ENCODE measurements around the gene TUBB4A. TPM values are rescaled to one million over a fixed set of nuclear protein-coding genes. Genes with fewer than 3 reads are reported as not detected.
A peak's percentile ranks its signal among the peaks of the same experiment; 100 is the strongest.

Gene TUBB4A
- total and polyA plus RNA-seq, 9 of the 15 experiments (the other 6 are each of a cell fraction or from before 2014, with no cell fraction given): 0.14 to 7.0 (median 0.75) TPM

DNA sequence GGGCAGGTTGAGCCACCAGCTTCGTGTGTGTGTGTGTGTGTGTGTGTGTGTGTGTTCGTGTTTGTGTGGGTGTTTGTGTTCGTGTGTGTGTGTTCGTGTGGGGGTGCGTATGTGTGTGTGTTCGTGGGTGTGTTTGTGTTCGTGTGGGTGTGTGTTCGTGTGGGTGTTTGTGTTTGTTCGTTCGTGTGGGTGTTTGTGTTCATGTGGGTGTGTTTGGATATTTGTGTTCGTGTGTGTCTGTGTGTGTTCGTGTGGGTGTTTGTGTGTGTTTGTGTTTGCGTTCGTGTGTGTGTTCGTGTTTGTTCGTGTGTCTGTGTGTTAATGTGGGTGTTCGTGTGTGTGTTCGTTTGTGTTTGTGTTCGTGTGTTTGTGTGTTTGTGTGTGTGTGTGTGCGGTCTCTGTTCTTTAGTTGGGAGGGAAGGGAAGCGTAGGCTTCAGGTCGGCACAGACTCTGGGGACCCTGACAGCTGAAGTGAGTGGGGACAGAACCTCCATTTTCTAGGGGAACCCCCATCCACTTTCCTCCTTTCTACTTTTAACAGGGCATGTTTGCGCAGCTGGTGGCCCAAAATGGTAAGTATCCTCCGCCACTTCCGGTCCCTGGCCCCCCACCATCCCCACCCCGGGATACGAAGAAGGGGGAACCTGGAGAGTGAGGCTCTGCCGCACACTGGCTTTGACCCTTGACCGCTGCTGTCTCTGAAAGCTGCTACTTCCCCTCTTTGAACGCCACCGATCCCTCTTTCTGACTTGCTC, 30.3 kb upstream of the TUBB4A start (continued):
- TF ChIP-seq SAP30 (IDR thresholded peaks at IDR 0.05; ENCODE audit: borderline replicate concordance, insufficient read depth, low read depth, low read length, poor library complexity, severe bottlenecking) (no peak), SMARCA5 (IDR thresholded peaks at IDR 0.05) (peak; percentile 95), PPARD (CRISPR knock-in tag; IDR thresholded peaks at IDR 0.05) (no peak), TCF7L2 (IDR thresholded peaks at IDR 0.05; ENCODE audit: low read depth, low read length) (no peak), POLR2A (conservative IDR thresholded peaks at IDR 0.05) (0 out of 2 replicates have a peak, but pooled peaks have one; percentile 49), SMC3 (conservative IDR thresholded peaks at IDR 0.05; ENCODE audit: insufficient read depth, low read depth, low read length) (no peak), ZNF217 (CRISPR knock-in tag; IDR thresholded peaks at IDR 0.05) (no peak), ZC3H4 (CRISPR knock-in tag; IDR thresholded peaks at IDR 0.05; ENCODE audit: borderline replicate concordance) (0 out of 2 replicates have a peak, but pooled peaks have one; percentile 25), STAG1 (CRISPR knock-in tag; IDR thresholded peaks at IDR 0.05; ENCODE audit: borderline replicate concordance) (no peak), RAD51 (IDR thresholded peaks at IDR 0.05; ENCODE audit: borderline replicate concordance, low read depth) (no peak), FOXP1 (CRISPR knock-in tag; IDR thresholded peaks at IDR 0.05) (peak; percentile 70), ZNF124 (CRISPR knock-in tag; IDR thresholded peaks at IDR 0.05) (no peak), TSC22D4 (tag; IDR thresholded peaks at IDR 0.05) (0 out of 2 replicates have a peak, but pooled peaks have one; percentile 62), HNRNPLL (IDR thresholded peaks at IDR 0.05; ENCODE audit: low read depth, low read length, poor library complexity, severe bottlenecking) (peak; percentile 22), RHOXF2B (CRISPR knock-in tag; conservative IDR thresholded peaks at IDR 0.05) (no peak), MTA2 (IDR thresholded peaks at IDR 0.05; ENCODE audit: low read depth) (peak; percentile 64), FOXA1 (IDR thresholded peaks at IDR 0.05; ENCODE audit: borderline replicate concordance) (no peak), CBFB (CRISPR knock-in tag; IDR thresholded peaks at IDR 0.05) (no peak), FOXA3 (CRISPR knock-in tag; conservative IDR thresholded peaks at IDR 0.05 in 1 of 2, IDR thresholded peaks at IDR 0.05 in 1 of 2) (peak; percentile 62 to 94), ELF1 (tag; IDR thresholded peaks at IDR 0.05) (no peak), PHF8 (IDR thresholded peaks at IDR 0.05; ENCODE audit: borderline replicate concordance, low read length) (no peak), MYC (IDR thresholded peaks at IDR 0.05; ENCODE audit: low read depth, low read length) (no peak), MYC (CRISPR knock-in tag; IDR thresholded peaks at IDR 0.05; ENCODE audit: borderline replicate concordance, low read depth) (no peak)
- TF ChIP-seq, protein P1, sequence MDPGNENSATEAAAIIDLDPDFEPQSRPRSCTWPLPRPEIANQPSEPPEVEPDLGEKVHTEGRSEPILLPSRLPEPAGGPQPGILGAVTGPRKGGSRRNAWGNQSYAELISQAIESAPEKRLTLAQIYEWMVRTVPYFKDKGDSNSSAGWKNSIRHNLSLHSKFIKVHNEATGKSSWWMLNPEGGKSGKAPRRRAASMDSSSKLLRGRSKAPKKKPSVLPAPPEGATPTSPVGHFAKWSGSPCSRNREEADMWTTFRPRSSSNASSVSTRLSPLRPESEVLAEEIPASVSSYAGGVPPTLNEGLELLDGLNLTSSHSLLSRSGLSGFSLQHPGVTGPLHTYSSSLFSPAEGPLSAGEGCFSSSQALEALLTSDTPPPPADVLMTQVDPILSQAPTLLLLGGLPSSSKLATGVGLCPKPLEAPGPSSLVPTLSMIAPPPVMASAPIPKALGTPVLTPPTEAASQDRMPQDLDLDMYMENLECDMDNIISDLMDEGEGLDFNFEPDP (CRISPR knock-in tag; IDR thresholded peaks at IDR 0.05): no peak
- TF ChIP-seq, protein P2, sequence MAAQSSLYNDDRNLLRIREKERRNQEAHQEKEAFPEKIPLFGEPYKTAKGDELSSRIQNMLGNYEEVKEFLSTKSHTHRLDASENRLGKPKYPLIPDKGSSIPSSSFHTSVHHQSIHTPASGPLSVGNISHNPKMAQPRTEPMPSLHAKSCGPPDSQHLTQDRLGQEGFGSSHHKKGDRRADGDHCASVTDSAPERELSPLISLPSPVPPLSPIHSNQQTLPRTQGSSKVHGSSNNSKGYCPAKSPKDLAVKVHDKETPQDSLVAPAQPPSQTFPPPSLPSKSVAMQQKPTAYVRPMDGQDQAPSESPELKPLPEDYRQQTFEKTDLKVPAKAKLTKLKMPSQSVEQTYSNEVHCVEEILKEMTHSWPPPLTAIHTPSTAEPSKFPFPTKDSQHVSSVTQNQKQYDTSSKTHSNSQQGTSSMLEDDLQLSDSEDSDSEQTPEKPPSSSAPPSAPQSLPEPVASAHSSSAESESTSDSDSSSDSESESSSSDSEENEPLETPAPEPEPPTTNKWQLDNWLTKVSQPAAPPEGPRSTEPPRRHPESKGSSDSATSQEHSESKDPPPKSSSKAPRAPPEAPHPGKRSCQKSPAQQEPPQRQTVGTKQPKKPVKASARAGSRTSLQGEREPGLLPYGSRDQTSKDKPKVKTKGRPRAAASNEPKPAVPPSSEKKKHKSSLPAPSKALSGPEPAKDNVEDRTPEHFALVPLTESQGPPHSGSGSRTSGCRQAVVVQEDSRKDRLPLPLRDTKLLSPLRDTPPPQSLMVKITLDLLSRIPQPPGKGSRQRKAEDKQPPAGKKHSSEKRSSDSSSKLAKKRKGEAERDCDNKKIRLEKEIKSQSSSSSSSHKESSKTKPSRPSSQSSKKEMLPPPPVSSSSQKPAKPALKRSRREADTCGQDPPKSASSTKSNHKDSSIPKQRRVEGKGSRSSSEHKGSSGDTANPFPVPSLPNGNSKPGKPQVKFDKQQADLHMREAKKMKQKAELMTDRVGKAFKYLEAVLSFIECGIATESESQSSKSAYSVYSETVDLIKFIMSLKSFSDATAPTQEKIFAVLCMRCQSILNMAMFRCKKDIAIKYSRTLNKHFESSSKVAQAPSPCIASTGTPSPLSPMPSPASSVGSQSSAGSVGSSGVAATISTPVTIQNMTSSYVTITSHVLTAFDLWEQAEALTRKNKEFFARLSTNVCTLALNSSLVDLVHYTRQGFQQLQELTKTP (IDR thresholded peaks at IDR 0.05; ENCODE audit: low read depth in 1 of 2, partially characterized antibody in 2 of 2): peak in 1 of 2 experiments; percentile 45
